GM19395 (cell line): ENCODE results near the gene C1R.

Experiments used
- ATAC-seq: cut with Tn5 transposase; IDR thresholded peaks from one replicate; pipeline ENCODE4 v1.9.1; 2021; ENCODE audit warnings: mild to moderate bottlenecking, moderate library complexity; ENCODE audit not compliant: unreplicated experiment

The C1R gene

GRCh38 chr12:7092229-7092985 lies at the start of gene C1R:
Gene C1R (minus strand): TSS chr12:7092445. CDS start chr12:7092388, 57 bp downstream.
- ATAC-seq: no peak

GRCh38 chr12:7141351-7142005 lies 49.2 kb upstream of the C1R start:
- ATAC-seq: no peak

GRCh38 chr12:7139200-7139599 lies 47.0 kb upstream of the C1R start:
- ATAC-seq: no peak

- no peak for ATAC-seq
These were observed 45.7 kb upstream of the C1R start for GRCh38 chr12:7137908-7138307.

GRCh38 chr12:7136676-7137075 lies 44.4 kb upstream of the C1R start:
- ATAC-seq: no peak

GRCh38 chr12:7136071-7136470 lies 43.8 kb upstream of the C1R start:
- no peak for ATAC-seq

- no peak for ATAC-seq
These were observed 42.3 kb upstream of the C1R start for GRCh38 chr12:7134396-7135166.

- ATAC-seq: no peak
These were observed 39.2 kb upstream of the C1R start for GRCh38 chr12:7131502-7131866.

GRCh38 chr12:7130701-7131501 lies 38.7 kb upstream of the C1R start:
- ATAC-seq: no peak

GRCh38 chr12:7129872-7130691 lies 37.8 kb upstream of the C1R start, which contains the start of gene CLSTN3:
Gene CLSTN3 (plus strand): TSS chr12:7130371. CDS start chr12:7130649, 278 bp downstream.
- peak; percentile 72 for ATAC-seq

- peak; percentile 32 for ATAC-seq
These were observed 37.1 kb upstream of the C1R start for GRCh38 chr12:7129287-7129871.

GRCh38 chr12:7128681-7129286 lies 36.5 kb upstream of the C1R start, which contains the start of gene RBP5:
Gene RBP5 (minus strand): TSS chr12:7128889. CDS start chr12:7128775, 114 bp downstream.
- ATAC-seq: no peak

GRCh38 chr12:7127916-7128626 lies 35.8 kb upstream of the C1R start:
- ATAC-seq: no peak

GRCh38 chr12:7125632-7126227 lies 33.5 kb upstream of the C1R start:
- ATAC-seq: no peak

- ATAC-seq: no peak
These were observed 31.7 kb upstream of the C1R start for GRCh38 chr12:7123806-7124522.

GRCh38 chr12:7122811-7123769 lies 30.8 kb upstream of the C1R start:
- no peak for ATAC-seq
